PC-3 (cell line): Measurements from ENCODE around the gene KSR2. TPM values are rescaled to one million over a fixed set of nuclear protein-coding genes. Genes with fewer than 3 reads are reported as not detected.

Experiments
- ATAC-seq: fragments of 200-7000 bp; cut with Tn5 transposase; 2 replicates; pipeline ENCODE4 v1.9.1; 2020; ENCODE audit warnings: mild to moderate bottlenecking, moderate library complexity
- BruUV-seq: library from RNA; stranded (reverse); fragments of 400-500 nt; replicated peaks from 2 replicates; lab custom pipeline; 2021; lab: Mats Ljungman, UMichigan
- CTCF ChIA-PET: fragments of 300-600 bp; sonication (Branson Sonifier 250); formaldehyde crosslinking; loops from one replicate; lab custom pipeline; 2022; ENCODE audit warnings: antibody characterized with exemption; lab: Charles Lee
- POLR2A ChIA-PET: fragments of 300-600 bp; sonication (Branson Sonifier 250); formaldehyde crosslinking; loops from one replicate; lab custom pipeline; 2022; ENCODE audit warnings: antibody characterized with exemption; ENCODE audit not compliant: unreplicated experiment; lab: Charles Lee
- DNase-seq: peaks from one replicate; pipeline ENCODE4 v3.0.0-alpha.2; 2015
- H2AFZ ChIP-seq: fragments of 300-600 bp; sonication (generic); 2 replicates; pipeline ENCODE4 v1.6.0; 2016; ENCODE audit warnings: antibody characterized with exemption, low read length
- H3F3A ChIP-seq: fragments of 300-600 bp; sonication (generic); one replicate; pipeline ENCODE4 v1.6.0; 2017; ENCODE audit warnings: antibody characterized with exemption, low read length, control low read depth, mild to moderate bottlenecking; ENCODE audit not compliant: unreplicated experiment
- H3K27ac ChIP-seq: fragments of 300-600 bp; sonication (generic); 2 replicates; pipeline ENCODE4 v1.5.1; 2016; ENCODE audit warnings: mild to moderate bottlenecking, low read length
- H3K27me3 ChIP-seq: fragments of 300-600 bp; sonication (generic); 2 replicates; pipeline ENCODE4 v1.6.1; 2016; ENCODE audit warnings: low read length, mixed read lengths
- H3K36me3 ChIP-seq: fragments of 300-600 bp; sonication (generic); 2 replicates; pipeline ENCODE4 v1.6.1; 2016; ENCODE audit warnings: low read depth, mixed run types, low read length, mixed read lengths
- H3K4me1 ChIP-seq: fragments of 300-600 bp; sonication (generic); 2 replicates; pipeline ENCODE4 v1.5.1; 2016; ENCODE audit warnings: low read length; ENCODE audit not compliant: insufficient read depth
- H3K4me2 ChIP-seq: fragments of 300-600 bp; sonication (generic); 2 replicates; pipeline ENCODE4 v1.6.0; 2016; ENCODE audit warnings: low read length
- H3K4me3 ChIP-seq: fragments of 300-600 bp; sonication (generic); 2 replicates; pipeline ENCODE4 v1.5.1; 2016; ENCODE audit warnings: mild to moderate bottlenecking, low read length, mixed read lengths
- H3K79me2 ChIP-seq: fragments of 300-600 bp; sonication (generic); 2 replicates; pipeline ENCODE4 v1.6.1; 2017; ENCODE audit warnings: low read length, mixed read lengths
- H3K9ac ChIP-seq: fragments of 300-600 bp; sonication (generic); 2 replicates; pipeline ENCODE4 v1.6.0; 2016; ENCODE audit warnings: mild to moderate bottlenecking, low read length
- H3K9me2 ChIP-seq: fragments of 300-600 bp; sonication (generic); replicated peaks from 2 replicates; pipeline ENCODE4 v1.6.1; 2016; ENCODE audit warnings: mixed run types, low read length, mixed read lengths
- H3K9me3 ChIP-seq: fragments of 300-600 bp; sonication (generic); 2 replicates; pipeline ENCODE4 v1.6.1; 2016; ENCODE audit warnings: low read length, mixed read lengths
- H4K20me1 ChIP-seq: fragments of 300-600 bp; sonication (generic); 2 replicates; pipeline ENCODE4 v1.6.1; 2016; ENCODE audit warnings: low read length, mixed read lengths
- EZH2 ChIP-seq: fragments of 300-600 bp; sonication (generic); IDR thresholded peaks from one replicate; pipeline ENCODE4 v1.6.1; 2017; ENCODE audit warnings: antibody characterized with exemption, mild to moderate bottlenecking, low read length; ENCODE audit not compliant: unreplicated experiment
- EZH2phosphoT487 ChIP-seq: fragments of 300-600 bp; sonication (generic); IDR thresholded peaks from 2 replicates; pipeline ENCODE4 v1.6.1; 2018; ENCODE audit warnings: mild to moderate bottlenecking, antibody characterized with exemption, low read length, borderline replicate concordance
- intact Hi-C: fragments of 100-400 bp; cut with micrococcal nuclease; formaldehyde crosslinking; loops from 2 replicates; pipeline ENCODE4 v1.9.0; 2023
- total RNA-seq: library from RNA; depleted of rRNA; stranded (reverse); fragments of >200 nt; gene quantifications from 2 replicates; pipeline ENCODE4 v1.2.3, GENCODE V29; 2014
- TF ChIP-seq, protein P1 (sequence below): fragments of 300-600 bp; sonication (generic); conservative IDR thresholded peaks from 2 replicates; pipeline ENCODE4 v1.5.1; 2017; ENCODE audit warnings: antibody characterized with exemption, low read depth, mild to moderate bottlenecking, low read length

KSR2 gene
- total RNA-seq, 1 experiment from 2014 or later = 0.80 TPM

GRCh38 chr12:117685110-117685926, 283.5 kb downstream of the KSR2 start:
- ATAC-seq (peak; percentile 67), DNase-seq (peak; percentile 96)
- Histone ChIP-seq H3F3A (peaks cover 15% of the 10 kb centered on the region), H3K4me3 (peak overlapping the region; percentile 55), H3K9me2 (no peaks in the 10 kb centered on the region), H3K36me3 (no peaks in the 10 kb centered on the region), H3K9me3 (no peaks in the 10 kb centered on the region), H3K27ac (peak overlapping the region; percentile 98), H3K9ac (peak overlapping the region; percentile 87), H3K4me2 (peak overlapping the region; percentile 87), H2AFZ (peak overlapping the region; percentile 68), H3K4me1 (peaks cover 57% of the 10 kb centered on the region), H4K20me1 (no peaks in the 10 kb centered on the region), H3K27me3 (no peaks in the 10 kb centered on the region), H3K79me2 (no peaks in the 10 kb centered on the region)
- CTCF ChIA-PET = interaction anchor here (0.5 to 1.5 kb wide), 11 partner anchors 10 to 333 kb away, joined by 3 to 5 read pairs (median 4); no protein-coding TSS in a partner anchor
- no peak for TF ChIP-seq EZH2phosphoT487
- TF ChIP-seq EZH2 = no peak
- TF ChIP-seq, protein P1, sequence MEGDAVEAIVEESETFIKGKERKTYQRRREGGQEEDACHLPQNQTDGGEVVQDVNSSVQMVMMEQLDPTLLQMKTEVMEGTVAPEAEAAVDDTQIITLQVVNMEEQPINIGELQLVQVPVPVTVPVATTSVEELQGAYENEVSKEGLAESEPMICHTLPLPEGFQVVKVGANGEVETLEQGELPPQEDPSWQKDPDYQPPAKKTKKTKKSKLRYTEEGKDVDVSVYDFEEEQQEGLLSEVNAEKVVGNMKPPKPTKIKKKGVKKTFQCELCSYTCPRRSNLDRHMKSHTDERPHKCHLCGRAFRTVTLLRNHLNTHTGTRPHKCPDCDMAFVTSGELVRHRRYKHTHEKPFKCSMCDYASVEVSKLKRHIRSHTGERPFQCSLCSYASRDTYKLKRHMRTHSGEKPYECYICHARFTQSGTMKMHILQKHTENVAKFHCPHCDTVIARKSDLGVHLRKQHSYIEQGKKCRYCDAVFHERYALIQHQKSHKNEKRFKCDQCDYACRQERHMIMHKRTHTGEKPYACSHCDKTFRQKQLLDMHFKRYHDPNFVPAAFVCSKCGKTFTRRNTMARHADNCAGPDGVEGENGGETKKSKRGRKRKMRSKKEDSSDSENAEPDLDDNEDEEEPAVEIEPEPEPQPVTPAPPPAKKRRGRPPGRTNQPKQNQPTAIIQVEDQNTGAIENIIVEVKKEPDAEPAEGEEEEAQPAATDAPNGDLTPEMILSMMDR = no peak
- intact Hi-C loops = loop anchor here (1.0 to 10.0 kb wide), 6 partner anchors 14 to 369 kb away; no protein-coding TSS in a partner anchor
- BruUV-seq = no TSS peak
- POLR2A ChIA-PET = interaction anchor here (0.6 to 1.5 kb wide), 5 partner anchors 13 to 148 kb away, joined by 5 to 11 read pairs (median 8); no protein-coding TSS in a partner anchor

DNA sequence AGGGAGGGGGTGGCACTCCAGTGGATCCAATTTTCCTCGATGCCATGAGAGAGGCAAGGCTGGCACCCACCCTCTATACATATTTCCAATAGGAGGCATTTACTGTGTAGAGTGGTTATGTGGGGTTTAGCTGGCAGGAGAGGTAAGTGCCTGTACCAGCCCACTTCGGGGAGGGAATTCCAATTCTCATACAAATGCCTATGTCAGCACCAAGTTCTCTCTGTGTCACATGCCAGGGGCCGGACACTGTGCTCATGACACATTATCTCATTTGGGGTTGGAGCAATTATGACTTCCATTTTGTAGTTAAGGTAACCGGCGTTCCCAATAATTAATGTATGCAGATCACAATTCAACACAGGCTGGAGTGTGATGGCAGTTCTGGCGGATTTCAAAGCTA, 284.3 kb downstream of the KSR2 start:
- H4K20me1 ChIP-seq = no peaks in the 10 kb centered on the region
- no peak overlapping the region for H2AFZ ChIP-seq
- H3K4me3 ChIP-seq = 0 out of 2 replicates have a peak overlapping the region, but pooled peaks have one; percentile 16
- H3K79me2 ChIP-seq = no peaks in the 10 kb centered on the region
- no peaks in the 10 kb centered on the region for H3K36me3 ChIP-seq
- H3K9me2 ChIP-seq = no peaks in the 10 kb centered on the region
- no TSS peak for BruUV-seq
- no peak for ATAC-seq
- peaks cover 65% of the 10 kb centered on the region for H3K4me1 ChIP-seq
- no peaks in the 10 kb centered on the region for H3K9me3 ChIP-seq
- ChIA-PET POLR2A (interaction anchor here (0.9 to 1.5 kb wide), 3 partner anchors 12 to 149 kb away, joined by 5 to 10 read pairs (median 8); no protein-coding TSS in a partner anchor), CTCF (interaction anchor here (0.5 to 1.5 kb wide), 5 partner anchors 10 to 318 kb away, joined by 3 to 5 read pairs (median 4); no protein-coding TSS in a partner anchor)
- H3K27ac ChIP-seq = peak overlapping the region; percentile 98
- DNase-seq = no peak
- H3K9ac ChIP-seq = peak overlapping the region; percentile 87
- H3F3A ChIP-seq = peaks cover 15% of the 10 kb centered on the region
- intact Hi-C loops = loop anchor here (5.0 to 10.0 kb wide), 2 partner anchors 62 to 370 kb away; no protein-coding TSS in a partner anchor
- H3K4me2 ChIP-seq = peak overlapping the region; percentile 87
- H3K27me3 ChIP-seq = no peaks in the 10 kb centered on the region
- TF ChIP-seq EZH2phosphoT487 = no peak
- TF ChIP-seq EZH2 = no peak
- TF ChIP-seq, protein P1 = no peak
